ENCODE data around the gene USP36.

- TF ChIP-seq CTCF (IDR thresholded peaks at IDR 0.05): no peak
- TF ChIP-seq POLR2A (IDR thresholded peaks at IDR 0.05): no peak
- TF ChIP-seq POLR2AphosphoS5 (IDR thresholded peaks at IDR 0.05): no peak
Observed at GRCh38 chr17:78789663-78790181, 50.9 kb downstream of the USP36 start.
